ENCODE results near the gene RGCC. TPM values are rescaled to one million over a fixed set of nuclear protein-coding genes. Genes with fewer than 3 reads are reported as not detected.

Gene RGCC
- total and polyA plus RNA-seq, 2 of the 4 experiments (the other 2 are of a cell fraction): 7.5 to 7.6 TPM

- BruUV-seq (replicated peaks): no TSS peak
- Histone ChIP-seq H3K4me2 (ENCODE audit: low read depth, low read length) (no peak overlapping the region), H2AFZ (replicated peaks; ENCODE audit: low read length, poor library complexity) (peak overlapping the region; percentile 39), H3K27me3 (ENCODE audit: control insufficient read depth, insufficient read depth, low read length) (no peaks in the 10 kb centered on the region), H2BK20ac (ENCODE audit: low read depth, low read length) (no peak overlapping the region), H3K9ac (ENCODE audit: low read depth, low read length) (no peak overlapping the region), H3K4me3 (ENCODE audit: insufficient read depth, low read depth, low read length) (no peak overlapping the region), H4K8ac (ENCODE audit: low read depth in 2 of 2, low read length in 2 of 2) (0 out of 4 replicates have a peak overlapping the region, but pooled peaks of 1 of the 2 experiments have one; percentile 2), H3K14ac (replicated peaks; ENCODE audit: low read depth, low read length) (no peak overlapping the region), H4K5ac (ENCODE audit: low read depth, low read length) (peak overlapping the region; percentile 65; the same call in 1 of the 2 replicates), H4K20me1 (ENCODE audit: insufficient read depth, low read length) (no peaks in the 10 kb centered on the region), H3K9me3 (ENCODE audit: control insufficient read depth, insufficient read depth, low read length) (no peaks in the 10 kb centered on the region), H3K4me1 (ENCODE audit: control insufficient read depth, insufficient read depth, low read length) (no peaks in the 10 kb centered on the region), H2AK5ac (ENCODE audit: low read depth, low read length) (peak overlapping the region; percentile 73; the same call in 1 of the 2 replicates), H4K91ac (ENCODE audit: insufficient read depth, low read depth, low read length) (0 out of 2 replicates have a peak overlapping the region, but pooled peaks have one; percentile 10), H2BK15ac (ENCODE audit: low read depth, low read length) (0 out of 3 replicates have a peak overlapping the region, but pooled peaks have one; percentile 9), H3K4ac (ENCODE audit: low read depth, low read length) (peak overlapping the region; percentile 61; the same call in 1 of the 2 replicates), H2BK120ac (ENCODE audit: low read depth, low read length) (peak overlapping the region; percentile 55; the same call in 1 of the 2 replicates), H2BK5ac (ENCODE audit: low read depth, low read length, poor library complexity, severe bottlenecking) (no peak overlapping the region), H3K23ac (ENCODE audit: low read depth, low read length) (no peak overlapping the region), H3K56ac (ENCODE audit: extremely low read depth, insufficient read depth, low read length) (no peak overlapping the region), H3K79me1 (ENCODE audit: low read depth in 1 of 2, low read length in 2 of 2) (no peaks in the 10 kb centered on the region), H3K9me1 (ENCODE audit: insufficient read depth, low read length) (no peaks in the 10 kb centered on the region), H3K36me3 (ENCODE audit: control insufficient read depth, insufficient read depth, low read length) (no peaks in the 10 kb centered on the region), H3K18ac (ENCODE audit: low read depth, low read length) (no peak overlapping the region), H3K27ac (ENCODE audit: insufficient read depth, low read length) (no peak overlapping the region), H2AK9ac (replicated peaks; ENCODE audit: low read depth, low read length, poor library complexity) (no peak overlapping the region)
- DNase-seq (peak; percentile 71), ATAC-seq (ENCODE audit: low read depth) (peak; percentile 98)
- ChIA-PET POLR2A (ENCODE audit: unreplicated experiment) (no interaction called here), CTCF (interaction anchor here (0.6 to 1.9 kb wide), 6 partner anchors 94 to 697 kb away, joined by 3 to 12 read pairs (median 4); no protein-coding TSS in a partner anchor)
- in situ Hi-C loops (cut with MboI; ENCODE audit: low sequenced_read_pairs): no loop called here
- dilution Hi-C loops (cut with HindIII; ENCODE audit: low sequenced_read_pairs, unreplicated experiment): no loop called here
- WGBS, 2 experiments (ENCODE audit: extremely low coverage in 2 of 2, insufficient read length in 1 of 2): no CpG with 5 or more reads among the region's 5 CpGs
- TF ChIP-seq SMC3 (IDR thresholded peaks at IDR 0.05; ENCODE audit: low read depth, low read length) (peak; percentile 66), MXI1 (IDR thresholded peaks at IDR 0.05; ENCODE audit: borderline replicate concordance, low read depth, low read length) (no peak), RAD21 (IDR thresholded peaks at IDR 0.05; ENCODE audit: low read length) (peak; percentile 78), NFE2L2 (IDR thresholded peaks at IDR 0.05; ENCODE audit: low read depth, low read length) (no peak), MAZ (IDR thresholded peaks at IDR 0.05; ENCODE audit: borderline replicate concordance, low read depth, low read length) (no peak), CEBPB (IDR thresholded peaks at IDR 0.05; ENCODE audit: low read depth, low read length) (no peak), POLR2A (IDR thresholded peaks at IDR 0.05; ENCODE audit: low read depth, low read length) (no peak)
- TF ChIP-seq, protein P1, sequence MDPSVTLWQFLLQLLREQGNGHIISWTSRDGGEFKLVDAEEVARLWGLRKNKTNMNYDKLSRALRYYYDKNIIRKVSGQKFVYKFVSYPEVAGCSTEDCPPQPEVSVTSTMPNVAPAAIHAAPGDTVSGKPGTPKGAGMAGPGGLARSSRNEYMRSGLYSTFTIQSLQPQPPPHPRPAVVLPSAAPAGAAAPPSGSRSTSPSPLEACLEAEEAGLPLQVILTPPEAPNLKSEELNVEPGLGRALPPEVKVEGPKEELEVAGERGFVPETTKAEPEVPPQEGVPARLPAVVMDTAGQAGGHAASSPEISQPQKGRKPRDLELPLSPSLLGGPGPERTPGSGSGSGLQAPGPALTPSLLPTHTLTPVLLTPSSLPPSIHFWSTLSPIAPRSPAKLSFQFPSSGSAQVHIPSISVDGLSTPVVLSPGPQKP (IDR thresholded peaks at IDR 0.05; ENCODE audit: borderline replicate concordance, low read depth, low read length): no peak
- TF ChIP-seq, protein P2, sequence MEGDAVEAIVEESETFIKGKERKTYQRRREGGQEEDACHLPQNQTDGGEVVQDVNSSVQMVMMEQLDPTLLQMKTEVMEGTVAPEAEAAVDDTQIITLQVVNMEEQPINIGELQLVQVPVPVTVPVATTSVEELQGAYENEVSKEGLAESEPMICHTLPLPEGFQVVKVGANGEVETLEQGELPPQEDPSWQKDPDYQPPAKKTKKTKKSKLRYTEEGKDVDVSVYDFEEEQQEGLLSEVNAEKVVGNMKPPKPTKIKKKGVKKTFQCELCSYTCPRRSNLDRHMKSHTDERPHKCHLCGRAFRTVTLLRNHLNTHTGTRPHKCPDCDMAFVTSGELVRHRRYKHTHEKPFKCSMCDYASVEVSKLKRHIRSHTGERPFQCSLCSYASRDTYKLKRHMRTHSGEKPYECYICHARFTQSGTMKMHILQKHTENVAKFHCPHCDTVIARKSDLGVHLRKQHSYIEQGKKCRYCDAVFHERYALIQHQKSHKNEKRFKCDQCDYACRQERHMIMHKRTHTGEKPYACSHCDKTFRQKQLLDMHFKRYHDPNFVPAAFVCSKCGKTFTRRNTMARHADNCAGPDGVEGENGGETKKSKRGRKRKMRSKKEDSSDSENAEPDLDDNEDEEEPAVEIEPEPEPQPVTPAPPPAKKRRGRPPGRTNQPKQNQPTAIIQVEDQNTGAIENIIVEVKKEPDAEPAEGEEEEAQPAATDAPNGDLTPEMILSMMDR (conservative IDR thresholded peaks at IDR 0.05; ENCODE audit: low read depth, low read length): peak; percentile 67
- intact Hi-C loops (cut with micrococcal nuclease): loop anchor here (1.0 to 5.0 kb wide), 3 partner anchors 241 to 699 kb away; no protein-coding TSS in a partner anchor
Observed at GRCh38 chr13:41411522-41411921, 45.8 kb upstream of the RGCC start.
